Kidney (tissue), 2 donors: ENCODE results near the gene PIP4K2A. TPM values are rescaled to one million over a fixed set of nuclear protein-coding genes. Genes with fewer than 3 reads are reported as not detected.

Experiments used
- polyA plus RNA-seq: library from polyadenylated mRNA; stranded (reverse); fragments of 350-450 nt; fragmentation: Illumina TruSeq; extraction: RNeasy Lipid Tissue Mini Kit (QIAGEN cat#74804); gene quantifications from one replicate; pipeline ENCODE4 v1.2.3, GENCODE V29; 2014; ENCODE audit warnings: low read depth, low replicate concordance; ENCODE audit not compliant: insufficient read depth
- total RNA-seq: library from RNA; stranded (reverse); fragmentation: NEBNext Ultra II Directional; extraction: Animal tissue kit (Norgen Biotek cat#: 25700); gene quantifications from one replicate; pipeline ENCODE4 v1.2.1, GENCODE V29; 2021
- donor health status: DM: yes; HTN: yes; CAD: no.

PIP4K2A gene
- total and polyA plus RNA-seq, 2 donors from 2014 or later = 12.2 to 54.6 TPM

Other genes starting within 250 kb of the PIP4K2A start
- gene ARMC3, start 213.5 kb upstream of the PIP4K2A start, total RNA-seq = 5.5 TPM
- gene ARMC3, start 213.5 kb upstream of the PIP4K2A start, polyA plus RNA-seq = 0.60 TPM